PC-3 (cell line): ENCODE data around the gene ADRA2A. TPM values are rescaled to one million over a fixed set of nuclear protein-coding genes. Genes with fewer than 3 reads are reported as not detected.

ENCODE experiments used
- ATAC-seq: fragments of 200-7000 bp; cut with Tn5 transposase; 2 replicates; pipeline ENCODE4 v1.9.1; 2020; ENCODE audit warnings: mild to moderate bottlenecking, moderate library complexity
- BruUV-seq: library from RNA; stranded (reverse); fragments of 400-500 nt; replicated peaks from 2 replicates; lab custom pipeline; 2021; lab: Mats Ljungman, UMichigan
- CTCF ChIA-PET: fragments of 300-600 bp; sonication (Branson Sonifier 250); formaldehyde crosslinking; loops from one replicate; lab custom pipeline; 2022; ENCODE audit warnings: antibody characterized with exemption; lab: Charles Lee
- POLR2A ChIA-PET: fragments of 300-600 bp; sonication (Branson Sonifier 250); formaldehyde crosslinking; loops from one replicate; lab custom pipeline; 2022; ENCODE audit warnings: antibody characterized with exemption; ENCODE audit not compliant: unreplicated experiment; lab: Charles Lee
- DNase-seq: peaks from one replicate; pipeline ENCODE4 v3.0.0-alpha.2; 2015
- H2AFZ ChIP-seq: fragments of 300-600 bp; sonication (generic); 2 replicates; pipeline ENCODE4 v1.6.0; 2016; ENCODE audit warnings: antibody characterized with exemption, low read length
- H3F3A ChIP-seq: fragments of 300-600 bp; sonication (generic); one replicate; pipeline ENCODE4 v1.6.0; 2017; ENCODE audit warnings: antibody characterized with exemption, low read length, control low read depth, mild to moderate bottlenecking; ENCODE audit not compliant: unreplicated experiment
- H3K27ac ChIP-seq: fragments of 300-600 bp; sonication (generic); 2 replicates; pipeline ENCODE4 v1.5.1; 2016; ENCODE audit warnings: mild to moderate bottlenecking, low read length
- H3K27me3 ChIP-seq: fragments of 300-600 bp; sonication (generic); 2 replicates; pipeline ENCODE4 v1.6.1; 2016; ENCODE audit warnings: low read length, mixed read lengths
- H3K36me3 ChIP-seq: fragments of 300-600 bp; sonication (generic); 2 replicates; pipeline ENCODE4 v1.6.1; 2016; ENCODE audit warnings: low read depth, mixed run types, low read length, mixed read lengths
- H3K4me1 ChIP-seq: fragments of 300-600 bp; sonication (generic); 2 replicates; pipeline ENCODE4 v1.5.1; 2016; ENCODE audit warnings: low read length; ENCODE audit not compliant: insufficient read depth
- H3K4me2 ChIP-seq: fragments of 300-600 bp; sonication (generic); 2 replicates; pipeline ENCODE4 v1.6.0; 2016; ENCODE audit warnings: low read length
- H3K4me3 ChIP-seq: fragments of 300-600 bp; sonication (generic); 2 replicates; pipeline ENCODE4 v1.5.1; 2016; ENCODE audit warnings: mild to moderate bottlenecking, low read length, mixed read lengths
- H3K79me2 ChIP-seq: fragments of 300-600 bp; sonication (generic); 2 replicates; pipeline ENCODE4 v1.6.1; 2017; ENCODE audit warnings: low read length, mixed read lengths
- H3K9ac ChIP-seq: fragments of 300-600 bp; sonication (generic); 2 replicates; pipeline ENCODE4 v1.6.0; 2016; ENCODE audit warnings: mild to moderate bottlenecking, low read length
- H3K9me2 ChIP-seq: fragments of 300-600 bp; sonication (generic); replicated peaks from 2 replicates; pipeline ENCODE4 v1.6.1; 2016; ENCODE audit warnings: mixed run types, low read length, mixed read lengths
- H3K9me3 ChIP-seq: fragments of 300-600 bp; sonication (generic); 2 replicates; pipeline ENCODE4 v1.6.1; 2016; ENCODE audit warnings: low read length, mixed read lengths
- H4K20me1 ChIP-seq: fragments of 300-600 bp; sonication (generic); 2 replicates; pipeline ENCODE4 v1.6.1; 2016; ENCODE audit warnings: low read length, mixed read lengths
- EZH2 ChIP-seq: fragments of 300-600 bp; sonication (generic); IDR thresholded peaks from one replicate; pipeline ENCODE4 v1.6.1; 2017; ENCODE audit warnings: antibody characterized with exemption, mild to moderate bottlenecking, low read length; ENCODE audit not compliant: unreplicated experiment
- EZH2phosphoT487 ChIP-seq: fragments of 300-600 bp; sonication (generic); IDR thresholded peaks from 2 replicates; pipeline ENCODE4 v1.6.1; 2018; ENCODE audit warnings: mild to moderate bottlenecking, antibody characterized with exemption, low read length, borderline replicate concordance
- intact Hi-C: fragments of 100-400 bp; cut with micrococcal nuclease; formaldehyde crosslinking; loops from 2 replicates; pipeline ENCODE4 v1.9.0; 2023
- total RNA-seq: library from RNA; depleted of rRNA; stranded (reverse); fragments of >200 nt; gene quantifications from 2 replicates; pipeline ENCODE4 v1.2.3, GENCODE V29; 2014
- TF ChIP-seq, protein P1 (sequence below): fragments of 300-600 bp; sonication (generic); conservative IDR thresholded peaks from 2 replicates; pipeline ENCODE4 v1.5.1; 2017; ENCODE audit warnings: antibody characterized with exemption, low read depth, mild to moderate bottlenecking, low read length

Gene ADRA2A
- total RNA-seq, 1 experiment from 2014 or later: not detected

DNA sequence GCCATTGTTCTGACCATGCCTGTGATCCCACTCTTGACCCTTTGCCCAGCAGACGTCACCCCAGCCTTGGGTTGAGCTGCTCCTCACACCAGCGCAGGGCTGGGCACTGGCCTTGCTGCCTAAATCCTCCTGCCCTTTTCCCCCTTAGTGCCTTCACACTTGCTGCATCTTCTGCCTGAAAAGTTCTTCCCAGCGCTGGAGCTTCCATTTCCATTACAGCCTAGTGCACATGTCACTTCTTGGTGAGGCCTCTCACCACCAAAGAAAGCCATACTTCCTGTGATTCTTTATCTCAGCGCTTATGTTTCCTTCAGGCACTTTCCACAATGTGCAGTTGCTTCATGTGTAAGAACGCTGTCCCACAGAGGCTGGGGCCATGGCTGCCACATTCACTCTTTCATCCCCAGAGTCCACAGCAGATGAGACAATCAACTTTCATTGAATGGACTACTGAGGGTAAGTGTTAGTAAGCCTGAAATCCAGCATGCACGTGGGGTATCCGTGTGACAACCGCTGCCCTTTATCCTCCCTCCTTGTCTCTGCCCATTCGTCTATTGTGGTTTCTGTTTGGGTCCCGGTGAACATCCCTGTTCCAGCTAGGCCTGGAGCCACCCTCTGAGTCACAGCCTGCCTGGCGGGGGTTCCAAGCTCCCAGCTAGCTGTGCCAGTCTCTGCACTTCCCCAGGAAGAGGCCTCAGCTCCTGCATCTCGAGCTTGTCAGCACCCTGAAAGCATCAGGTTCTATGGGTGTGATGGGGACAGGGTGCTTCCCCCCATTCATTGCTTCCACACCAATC is 37.3 kb downstream of the ADRA2A start:
- POLR2A ChIA-PET: no interaction called here
- Histone ChIP-seq H3K4me3 (no peak overlapping the region), H3F3A (no peaks in the 10 kb centered on the region), H4K20me1 (no peaks in the 10 kb centered on the region), H3K27me3 (no peaks in the 10 kb centered on the region), H3K4me1 (no peaks in the 10 kb centered on the region), H3K9me2 (no peaks in the 10 kb centered on the region), H3K9ac (no peak overlapping the region), H2AFZ (no peak overlapping the region), H3K27ac (no peak overlapping the region), H3K79me2 (no peaks in the 10 kb centered on the region), H3K9me3 (no peaks in the 10 kb centered on the region), H3K4me2 (no peak overlapping the region), H3K36me3 (no peaks in the 10 kb centered on the region)
- DNase-seq: no peak
- no TSS peak for BruUV-seq
- CTCF ChIA-PET: no interaction called here
- ATAC-seq: no peak
- TF ChIP-seq EZH2phosphoT487 (no peak), EZH2 (no peak)
- TF ChIP-seq, protein P1, sequence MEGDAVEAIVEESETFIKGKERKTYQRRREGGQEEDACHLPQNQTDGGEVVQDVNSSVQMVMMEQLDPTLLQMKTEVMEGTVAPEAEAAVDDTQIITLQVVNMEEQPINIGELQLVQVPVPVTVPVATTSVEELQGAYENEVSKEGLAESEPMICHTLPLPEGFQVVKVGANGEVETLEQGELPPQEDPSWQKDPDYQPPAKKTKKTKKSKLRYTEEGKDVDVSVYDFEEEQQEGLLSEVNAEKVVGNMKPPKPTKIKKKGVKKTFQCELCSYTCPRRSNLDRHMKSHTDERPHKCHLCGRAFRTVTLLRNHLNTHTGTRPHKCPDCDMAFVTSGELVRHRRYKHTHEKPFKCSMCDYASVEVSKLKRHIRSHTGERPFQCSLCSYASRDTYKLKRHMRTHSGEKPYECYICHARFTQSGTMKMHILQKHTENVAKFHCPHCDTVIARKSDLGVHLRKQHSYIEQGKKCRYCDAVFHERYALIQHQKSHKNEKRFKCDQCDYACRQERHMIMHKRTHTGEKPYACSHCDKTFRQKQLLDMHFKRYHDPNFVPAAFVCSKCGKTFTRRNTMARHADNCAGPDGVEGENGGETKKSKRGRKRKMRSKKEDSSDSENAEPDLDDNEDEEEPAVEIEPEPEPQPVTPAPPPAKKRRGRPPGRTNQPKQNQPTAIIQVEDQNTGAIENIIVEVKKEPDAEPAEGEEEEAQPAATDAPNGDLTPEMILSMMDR: no peak
- intact Hi-C loops: no loop called here

GRCh38 chr10:111114758-111115500 is 38.1 kb downstream of the ADRA2A start:
- ATAC-seq (no peak), DNase-seq (no peak)
- Histone ChIP-seq H3K9me3 (no peaks in the 10 kb centered on the region), H3K36me3 (no peaks in the 10 kb centered on the region), H3F3A (no peaks in the 10 kb centered on the region), H4K20me1 (no peaks in the 10 kb centered on the region), H3K4me1 (no peaks in the 10 kb centered on the region), H3K27me3 (no peaks in the 10 kb centered on the region), H2AFZ (no peak overlapping the region), H3K27ac (no peak overlapping the region), H3K9me2 (no peaks in the 10 kb centered on the region), H3K4me3 (no peak overlapping the region), H3K79me2 (no peaks in the 10 kb centered on the region), H3K4me2 (no peak overlapping the region), H3K9ac (no peak overlapping the region)
- CTCF ChIA-PET: no interaction called here
- BruUV-seq: no TSS peak
- intact Hi-C loops: no loop called here
- TF ChIP-seq EZH2 (no peak), EZH2phosphoT487 (no peak)
- TF ChIP-seq, protein P1: no peak
- POLR2A ChIA-PET: no interaction called here
